Keratinocyte (primary cell): ENCODE data around the gene TAF4B. TPM values are rescaled to one million over a fixed set of nuclear protein-coding genes. Genes with fewer than 3 reads are reported as not detected.

ENCODE experiments used
- DNase-seq: peaks from one replicate; pipeline ENCODE4 v3.0.0-alpha.2; 2011; ENCODE audit warnings: low read depth, missing footprints, low spot score
- FAIRE-seq: peaks from 2 replicates; lab custom pipeline; 2011; peaks lifted over from hg19 to GRCh38; lab: Jason Lieb, UNC
- H2AFZ ChIP-seq: 2 replicates; pipeline ENCODE4 v1.6.0; 2012; ENCODE audit warnings: low read length, control low read depth, inconsistent platforms; ENCODE audit not compliant: control insufficient read depth
- H3K27ac ChIP-seq: 2 replicates; pipeline ENCODE4 v1.5.1; 2011; ENCODE audit warnings: low read length; ENCODE audit not compliant: control insufficient read depth, insufficient read depth
- H3K27me3 ChIP-seq: 3 replicates; pipeline ENCODE4 v1.6.0; 2011; ENCODE audit warnings: low read length; ENCODE audit not compliant: control insufficient read depth, insufficient read depth; ENCODE audit errors: extremely low read depth
- H3K36me3 ChIP-seq, 2 experiments: 2 replicates in 1 of 2; 3 replicates in 1 of 2; pipeline ENCODE4 v1.5.1; 2011; ENCODE audit warnings: low read length in 2 of 2, mild to moderate bottlenecking in 1 of 2; ENCODE audit not compliant: control insufficient read depth in 2 of 2, insufficient read depth in 2 of 2; ENCODE audit errors: extremely low read depth in 1 of 2
- H3K4me1 ChIP-seq: 3 replicates; pipeline ENCODE4 v1.5.1; 2011; ENCODE audit warnings: low read length; ENCODE audit not compliant: control insufficient read depth, insufficient read depth; ENCODE audit errors: extremely low read depth
- H3K4me2 ChIP-seq: 3 replicates; pipeline ENCODE4 v1.6.0; 2011; ENCODE audit warnings: low read depth, low read length; ENCODE audit not compliant: control insufficient read depth, insufficient read depth; ENCODE audit errors: extremely low read depth
- H3K4me3 ChIP-seq, 3 experiments: fragments of 200-600 bp in 1 of 3; sonication (generic) in 1 of 3; 2 replicates in 2 of 3; 3 replicates in 1 of 3; pipeline ENCODE4 v1.5.1; 2011 to 2016; ENCODE audit warnings: low read length in 3 of 3, mild to moderate bottlenecking in 3 of 3, control low read depth in 2 of 3, inconsistent platforms in 1 of 3, low read depth in 1 of 3, mixed read lengths in 1 of 3, mixed run types in 1 of 3, moderate library complexity in 1 of 3; ENCODE audit not compliant: control insufficient read depth in 2 of 3, insufficient read depth in 2 of 3; ENCODE audit errors: extremely low read depth in 1 of 3
- H3K79me2 ChIP-seq: 2 replicates; pipeline ENCODE4 v1.6.0; 2012; ENCODE audit warnings: low read length; ENCODE audit not compliant: control insufficient read depth, insufficient read depth
- H3K9ac ChIP-seq: 3 replicates; pipeline ENCODE4 v1.6.0; 2011; ENCODE audit warnings: low read length; ENCODE audit not compliant: control insufficient read depth, insufficient read depth; ENCODE audit errors: extremely low read depth
- H3K9me1 ChIP-seq: 3 replicates; pipeline ENCODE4 v1.6.0; 2011; ENCODE audit warnings: low read length; ENCODE audit not compliant: control insufficient read depth, insufficient read depth; ENCODE audit errors: extremely low read depth
- H3K9me3 ChIP-seq: 2 replicates; pipeline ENCODE4 v1.5.1; 2012; ENCODE audit warnings: low read depth, low read length; ENCODE audit not compliant: control insufficient read depth
- H4K20me1 ChIP-seq: 3 replicates; pipeline ENCODE4 v1.6.0; 2011; ENCODE audit warnings: low read length; ENCODE audit not compliant: control insufficient read depth, insufficient read depth; ENCODE audit errors: extremely low read depth
- EZH2 ChIP-seq: IDR thresholded peaks from one replicate; pipeline ENCODE4 v1.6.1; 2012; ENCODE audit warnings: inconsistent platforms, mild to moderate bottlenecking, low read length, moderate library complexity
- dilution Hi-C: fragments of 300-500 bp; cut with MboI; formaldehyde crosslinking; loops from one replicate; pipeline ENCODE4 v1.7.0; 2020; ENCODE audit warnings: low sequenced_read_pairs; ENCODE audit not compliant: extremely low pct_ligation_motif_present
- polyA plus RNA-seq, 5 experiments: library from polyadenylated mRNA; depleted of rRNA in 3 of 5; stranded (reverse) in 3 of 5; stranded (forward) in 1 of 5; unstranded in 1 of 5; fragments of >200 nt; gene quantifications; 1 replicate in 1 of 5; 2 replicates in 3 of 5; 3 replicates in 1 of 5; pipeline versions ENCODE4 v1.2.1 to v1.2.3, GENCODE V29; 2011 to 2012; ENCODE audit warnings: missing spikeins in 2 of 5, low read depth in 1 of 5, low replicate concordance in 1 of 5
- TF ChIP-seq, protein P1 (sequence below), 3 experiments: IDR thresholded peaks in 1 of 3; conservative IDR thresholded peaks in 1 of 3; optimal IDR thresholded peaks in 1 of 3; 2 replicates in 2 of 3; 3 replicates in 1 of 3; pipeline versions ENCODE3 to v1.5.1; 2011; ENCODE audit warnings: low read length in 3 of 3, mild to moderate bottlenecking in 3 of 3, moderate library complexity in 2 of 3, control low read depth in 1 of 3, inconsistent platforms in 1 of 3; ENCODE audit not compliant: insufficient read depth in 2 of 3; ENCODE audit errors: extremely low read depth in 1 of 3

The TAF4B gene
- polyA plus RNA-seq, 1 donor (not counting 4 experiments of a cell fraction or from before 2014, with no cell fraction given), result 5.9 TPM

DNA sequence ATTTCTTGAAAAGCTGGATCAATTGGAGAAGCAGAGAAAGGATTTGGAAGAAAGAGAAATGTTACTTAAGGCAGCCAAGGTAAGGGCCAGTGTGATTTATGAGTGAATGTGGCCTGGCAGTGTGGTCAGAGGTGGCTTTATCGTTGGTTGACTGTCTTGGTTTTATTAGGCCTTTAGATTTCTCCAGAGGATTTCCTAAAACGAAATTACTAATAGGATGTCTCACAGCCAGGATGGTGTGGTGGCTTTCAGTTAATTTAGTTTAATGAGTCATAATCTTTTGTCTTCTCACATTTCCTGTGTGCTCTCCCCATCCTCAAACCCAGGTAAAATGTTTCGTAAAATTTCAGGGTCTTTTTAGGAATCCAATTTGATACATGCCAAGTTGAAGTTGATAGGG, 100.8 kb downstream of the TAF4B start:
- no peak overlapping the region for H3K9ac ChIP-seq
- H4K20me1 ChIP-seq, result no peaks in the 10 kb centered on the region
- no peaks in the 10 kb centered on the region for H3K9me3 ChIP-seq
- peak overlapping the region; percentile 41 for H3K27ac ChIP-seq
- peaks cover 17% of the 10 kb centered on the region for H3K4me1 ChIP-seq
- no peaks in the 10 kb centered on the region for H3K36me3 ChIP-seq
- no peaks in the 10 kb centered on the region for H3K9me1 ChIP-seq
- dilution Hi-C loops, result no loop called here
- H3K4me3 ChIP-seq, result no peak overlapping the region
- no peaks in the 10 kb centered on the region for H3K79me2 ChIP-seq
- TF ChIP-seq EZH2, result no peak
- TF ChIP-seq, protein P1, sequence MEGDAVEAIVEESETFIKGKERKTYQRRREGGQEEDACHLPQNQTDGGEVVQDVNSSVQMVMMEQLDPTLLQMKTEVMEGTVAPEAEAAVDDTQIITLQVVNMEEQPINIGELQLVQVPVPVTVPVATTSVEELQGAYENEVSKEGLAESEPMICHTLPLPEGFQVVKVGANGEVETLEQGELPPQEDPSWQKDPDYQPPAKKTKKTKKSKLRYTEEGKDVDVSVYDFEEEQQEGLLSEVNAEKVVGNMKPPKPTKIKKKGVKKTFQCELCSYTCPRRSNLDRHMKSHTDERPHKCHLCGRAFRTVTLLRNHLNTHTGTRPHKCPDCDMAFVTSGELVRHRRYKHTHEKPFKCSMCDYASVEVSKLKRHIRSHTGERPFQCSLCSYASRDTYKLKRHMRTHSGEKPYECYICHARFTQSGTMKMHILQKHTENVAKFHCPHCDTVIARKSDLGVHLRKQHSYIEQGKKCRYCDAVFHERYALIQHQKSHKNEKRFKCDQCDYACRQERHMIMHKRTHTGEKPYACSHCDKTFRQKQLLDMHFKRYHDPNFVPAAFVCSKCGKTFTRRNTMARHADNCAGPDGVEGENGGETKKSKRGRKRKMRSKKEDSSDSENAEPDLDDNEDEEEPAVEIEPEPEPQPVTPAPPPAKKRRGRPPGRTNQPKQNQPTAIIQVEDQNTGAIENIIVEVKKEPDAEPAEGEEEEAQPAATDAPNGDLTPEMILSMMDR (optimal IDR thresholded peaks at IDR 0.05 in 1 of 3, IDR thresholded peaks at IDR 0.05 in 1 of 3, conservative IDR thresholded peaks at IDR 0.05 in 1 of 3; ENCODE audit: extremely low read depth in 1 of 3, insufficient read depth in 2 of 3, low read length in 3 of 3), result no peak
- DNase-seq, result no peak
- H3K4me2 ChIP-seq, result peak overlapping the region; percentile 29
- peak overlapping the region; percentile 27 for H2AFZ ChIP-seq
- peak; percentile 5 for FAIRE-seq
- H3K27me3 ChIP-seq, result no peaks in the 10 kb centered on the region

DNA sequence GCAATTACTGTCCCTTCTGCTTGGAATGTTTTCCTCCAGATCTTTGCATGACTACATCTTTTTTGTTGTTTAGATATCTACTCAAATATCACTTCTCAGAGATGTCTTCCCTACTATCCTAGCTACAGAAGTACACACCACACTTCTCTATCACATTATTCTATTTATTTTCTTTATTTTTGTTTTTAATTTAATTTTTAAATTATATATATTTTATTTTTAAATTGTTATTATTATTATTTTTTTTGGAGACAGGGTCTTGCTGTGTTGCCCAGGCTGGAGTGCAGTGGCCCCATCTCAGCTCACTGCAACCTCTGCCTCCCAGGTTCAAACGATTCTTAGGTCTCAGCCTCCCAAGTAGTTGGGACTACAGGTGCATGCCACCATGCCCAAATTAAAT, 106.7 kb downstream of the TAF4B start:
- no peaks in the 10 kb centered on the region for H3K4me1 ChIP-seq
- TF ChIP-seq, protein P1 (optimal IDR thresholded peaks at IDR 0.05 in 1 of 3, IDR thresholded peaks at IDR 0.05 in 1 of 3, conservative IDR thresholded peaks at IDR 0.05 in 1 of 3; ENCODE audit: extremely low read depth in 1 of 3, insufficient read depth in 2 of 3, low read length in 3 of 3), result no peak
- no peak overlapping the region for H2AFZ ChIP-seq
- H3K4me2 ChIP-seq, result no peak overlapping the region
- H3K79me2 ChIP-seq, result no peaks in the 10 kb centered on the region
- no peak overlapping the region for H3K4me3 ChIP-seq
- H3K27ac ChIP-seq, result no peak overlapping the region
- no peak for DNase-seq
- no peak for FAIRE-seq
- dilution Hi-C loops, result no loop called here
- H3K9ac ChIP-seq, result no peak overlapping the region
- H3K9me1 ChIP-seq, result no peaks in the 10 kb centered on the region
- no peaks in the 10 kb centered on the region for H3K36me3 ChIP-seq
- H3K9me3 ChIP-seq, result no peaks in the 10 kb centered on the region
- H3K27me3 ChIP-seq, result no peaks in the 10 kb centered on the region
- H4K20me1 ChIP-seq, result no peaks in the 10 kb centered on the region
